Nephron progenitor cell (in vitro differentiated cells): ENCODE data around the gene RASA2.

Source experiments
- DNase-seq: peaks from one replicate; pipeline ENCODE4 v3.0.0; 2021
- H3K27ac Mint-ChIP-seq: 2 replicates; pipeline ENCODE4 v1.8.0; 2021; ENCODE audit warnings: mild to moderate bottlenecking, moderate library complexity, mixed read lengths
- H3K27me3 Mint-ChIP-seq: 2 replicates; pipeline ENCODE4 v1.8.0; 2021; ENCODE audit warnings: mild to moderate bottlenecking, low read depth, mixed read lengths; ENCODE audit not compliant: poor library complexity
- H3K36me3 Mint-ChIP-seq: 2 replicates; pipeline ENCODE4 v1.8.0; 2021; ENCODE audit warnings: low read depth, mixed read lengths
- H3K4me1 Mint-ChIP-seq: 2 replicates; pipeline ENCODE4 v1.8.0; 2021; ENCODE audit warnings: mixed read lengths
- H3K4me3 Mint-ChIP-seq: 2 replicates; pipeline ENCODE4 v1.8.0; 2021; ENCODE audit warnings: mild to moderate bottlenecking, moderate library complexity, mixed read lengths
- H3K9me3 Mint-ChIP-seq: 2 replicates; pipeline ENCODE4 v1.8.0; 2021; ENCODE audit warnings: mild to moderate bottlenecking, moderate library complexity, mixed read lengths
- TF ChIP-seq, protein P1 (sequence below): fragments of 200-600 bp; sonication (generic); IDR thresholded peaks from 2 replicates; pipeline ENCODE4 v1.5.0; 2021; ENCODE audit warnings: antibody characterized with exemption

Gene RASA2

DNA sequence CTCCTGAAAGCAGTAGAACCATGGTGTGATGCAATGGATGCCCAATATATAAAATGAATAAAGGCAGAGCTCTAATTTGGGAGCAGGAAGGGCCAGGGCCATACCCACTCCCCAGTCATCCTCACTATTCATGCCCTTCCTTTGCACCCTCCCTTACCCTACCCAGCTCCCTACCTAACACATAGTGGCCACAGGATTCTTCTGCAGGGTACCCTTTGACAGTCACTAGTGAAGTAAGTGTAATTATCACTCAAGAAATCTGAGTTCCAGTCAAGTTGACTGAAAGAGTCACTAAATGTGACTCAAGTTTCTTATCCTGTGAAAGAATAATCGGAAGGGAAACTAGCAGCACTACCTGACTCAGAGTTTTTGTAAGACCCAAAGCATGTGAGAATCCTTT is 69.2 kb downstream of the RASA2 start:
- Mint-ChIP-seq H3K4me3 (no peak overlapping the region), H3K4me1 (no peaks in the 10 kb centered on the region), H3K27me3 (no peaks in the 10 kb centered on the region), H3K9me3 (no peaks in the 10 kb centered on the region), H3K27ac (no peak overlapping the region), H3K36me3 (peaks cover 9% of the 10 kb centered on the region)
- TF ChIP-seq, protein P1, sequence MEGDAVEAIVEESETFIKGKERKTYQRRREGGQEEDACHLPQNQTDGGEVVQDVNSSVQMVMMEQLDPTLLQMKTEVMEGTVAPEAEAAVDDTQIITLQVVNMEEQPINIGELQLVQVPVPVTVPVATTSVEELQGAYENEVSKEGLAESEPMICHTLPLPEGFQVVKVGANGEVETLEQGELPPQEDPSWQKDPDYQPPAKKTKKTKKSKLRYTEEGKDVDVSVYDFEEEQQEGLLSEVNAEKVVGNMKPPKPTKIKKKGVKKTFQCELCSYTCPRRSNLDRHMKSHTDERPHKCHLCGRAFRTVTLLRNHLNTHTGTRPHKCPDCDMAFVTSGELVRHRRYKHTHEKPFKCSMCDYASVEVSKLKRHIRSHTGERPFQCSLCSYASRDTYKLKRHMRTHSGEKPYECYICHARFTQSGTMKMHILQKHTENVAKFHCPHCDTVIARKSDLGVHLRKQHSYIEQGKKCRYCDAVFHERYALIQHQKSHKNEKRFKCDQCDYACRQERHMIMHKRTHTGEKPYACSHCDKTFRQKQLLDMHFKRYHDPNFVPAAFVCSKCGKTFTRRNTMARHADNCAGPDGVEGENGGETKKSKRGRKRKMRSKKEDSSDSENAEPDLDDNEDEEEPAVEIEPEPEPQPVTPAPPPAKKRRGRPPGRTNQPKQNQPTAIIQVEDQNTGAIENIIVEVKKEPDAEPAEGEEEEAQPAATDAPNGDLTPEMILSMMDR = no peak
- DNase-seq = no peak

DNA sequence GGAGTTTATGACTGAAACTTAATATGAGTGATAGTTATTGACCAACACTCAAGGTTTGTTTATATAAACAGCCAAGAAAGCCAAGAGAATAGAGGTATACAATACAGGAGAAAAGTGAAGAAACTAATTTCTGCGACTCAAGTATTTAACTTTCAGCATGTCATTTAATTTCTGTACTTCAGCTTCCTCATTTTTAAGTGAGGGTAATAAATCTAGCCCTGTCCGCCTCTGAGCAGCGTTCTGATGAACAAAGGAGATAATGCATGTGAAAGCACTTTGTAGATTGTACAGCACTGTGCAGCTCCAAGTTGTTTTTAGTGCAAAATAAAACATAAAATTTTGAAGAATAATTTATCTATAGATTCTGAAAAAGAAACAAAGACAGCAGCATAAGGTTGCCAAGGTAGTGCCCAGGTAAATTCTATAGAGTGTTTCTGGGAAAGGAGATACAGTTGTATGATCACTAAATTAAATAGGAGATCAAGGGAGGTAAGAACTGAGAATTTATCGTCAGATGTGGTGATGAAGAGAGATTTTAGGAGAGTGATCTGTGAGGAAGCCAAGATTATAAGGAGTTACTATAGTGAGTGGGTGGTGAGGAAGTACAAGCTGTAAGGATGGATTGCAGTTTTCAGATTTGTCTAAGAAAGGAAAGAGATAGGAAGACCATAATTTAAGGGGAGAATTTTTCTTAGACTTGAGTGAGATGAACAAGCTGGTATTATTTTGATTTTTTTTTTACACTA is 71.3 kb downstream of the RASA2 start:
- no peak overlapping the region for H3K27ac Mint-ChIP-seq
- H3K27me3 Mint-ChIP-seq = no peaks in the 10 kb centered on the region
- H3K9me3 Mint-ChIP-seq = no peaks in the 10 kb centered on the region
- peaks cover 4% of the 10 kb centered on the region for H3K36me3 Mint-ChIP-seq
- no peaks in the 10 kb centered on the region for H3K4me1 Mint-ChIP-seq
- no peak for DNase-seq
- TF ChIP-seq, protein P1 = no peak
- H3K4me3 Mint-ChIP-seq = no peak overlapping the region

DNA sequence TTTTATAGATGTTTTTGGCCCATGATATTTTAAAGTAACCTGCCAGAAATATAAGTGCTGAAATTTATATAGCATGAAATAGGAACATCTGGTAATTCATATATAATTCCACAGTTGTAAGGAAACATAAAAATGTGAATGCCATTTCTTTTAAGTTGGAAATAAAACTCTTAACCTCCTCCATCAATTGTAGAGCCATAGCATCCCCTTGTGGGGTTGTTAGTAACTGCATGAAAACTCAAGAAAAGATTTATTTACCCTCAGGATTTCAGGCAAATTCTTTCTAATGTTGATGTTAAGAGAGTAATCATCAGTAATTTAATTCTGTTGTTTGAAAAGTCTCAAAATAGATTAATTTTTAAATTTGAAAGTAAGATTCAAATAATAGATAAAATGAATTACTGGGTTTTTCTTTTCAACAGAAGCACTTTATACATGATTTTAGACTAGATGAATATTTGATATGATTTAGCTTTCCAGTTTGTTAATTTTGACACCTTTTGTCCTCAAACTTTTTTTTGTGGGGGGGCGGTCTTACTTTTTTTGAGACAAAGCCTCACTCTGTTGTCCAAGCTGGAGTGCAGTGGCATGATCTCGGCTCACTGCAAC is 74.7 kb downstream of the RASA2 start:
- TF ChIP-seq, protein P1 = peak; percentile 100
- no peaks in the 10 kb centered on the region for H3K9me3 Mint-ChIP-seq
- DNase-seq = peak; percentile 35

DNA sequence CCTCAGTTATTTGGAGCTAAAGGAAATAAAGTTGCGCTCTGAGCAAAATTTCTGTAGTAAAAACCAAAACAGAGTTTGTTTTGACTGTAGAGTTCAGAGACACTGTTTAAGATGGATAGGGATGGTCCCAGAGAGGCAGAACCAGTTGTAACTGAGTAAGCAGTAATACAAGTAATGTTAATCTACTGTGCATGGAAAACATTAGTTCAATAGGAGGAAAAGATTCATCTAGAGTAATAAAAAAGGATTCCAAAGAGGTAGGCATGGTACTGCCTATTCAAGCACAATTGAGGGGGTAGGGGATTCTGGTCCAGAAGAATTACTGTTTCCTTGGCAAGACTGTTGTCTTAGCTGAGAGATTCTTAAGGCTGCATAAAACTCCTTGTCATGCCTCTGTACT is 77.4 kb downstream of the RASA2 start:
- H3K36me3 Mint-ChIP-seq = peaks cover 20% of the 10 kb centered on the region
- TF ChIP-seq, protein P1 = no peak

More for the DNA sequence above, 74.7 kb downstream of the RASA2 start:
- Mint-ChIP-seq H3K36me3 (peaks cover 22% of the 10 kb centered on the region), H3K4me3 (no peak overlapping the region), H3K27me3 (no peaks in the 10 kb centered on the region), H3K27ac (no peak overlapping the region), H3K4me1 (no peaks in the 10 kb centered on the region)

DNA sequence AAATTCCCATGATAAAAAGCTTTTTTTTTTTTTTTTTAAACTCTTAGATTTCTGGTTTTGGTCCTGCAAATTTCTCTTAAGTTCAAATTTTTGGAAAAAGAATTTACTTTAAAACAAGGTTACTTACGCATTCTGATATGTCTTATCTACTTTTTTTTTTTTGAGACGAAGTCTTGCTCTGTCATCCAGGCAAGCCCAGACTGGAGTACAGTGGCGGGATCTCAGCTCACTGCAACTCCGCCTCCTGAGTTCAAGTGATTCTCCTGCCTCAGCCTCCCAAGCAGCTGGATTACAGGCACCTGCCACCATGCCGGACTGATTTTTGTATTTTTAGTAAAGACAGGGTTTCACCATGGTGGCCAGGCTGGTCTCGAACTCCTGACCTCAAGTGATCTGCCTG is 83.2 kb downstream of the RASA2 start:
- Mint-ChIP-seq H3K36me3 (peaks cover 20% of the 10 kb centered on the region), H3K27me3 (no peaks in the 10 kb centered on the region), H3K9me3 (no peaks in the 10 kb centered on the region), H3K4me1 (no peaks in the 10 kb centered on the region), H3K4me3 (no peak overlapping the region), H3K27ac (no peak overlapping the region)
- no peak for DNase-seq
- TF ChIP-seq, protein P1 = no peak

More for the DNA sequence above, 77.4 kb downstream of the RASA2 start:
- no peak overlapping the region for H3K4me3 Mint-ChIP-seq
- H3K4me1 Mint-ChIP-seq = no peaks in the 10 kb centered on the region
- no peaks in the 10 kb centered on the region for H3K27me3 Mint-ChIP-seq
- no peaks in the 10 kb centered on the region for H3K9me3 Mint-ChIP-seq
- DNase-seq = no peak
- H3K27ac Mint-ChIP-seq = no peak overlapping the region
